AG04450 (cell line): ENCODE data around the gene LPIN3. TPM values are rescaled to one million over a fixed set of nuclear protein-coding genes. Genes with fewer than 3 reads are reported as not detected.

Experiments
- CTCF ChIA-PET: fragments of 300-600, 350-600 bp; formaldehyde crosslinking; extraction: SDS; loops from one replicate; lab custom pipeline; 2022; ENCODE audit warnings: antibody characterized with exemption, inconsistent platforms; lab: Charles Lee
- POLR2A ChIA-PET: fragments of 350-600 bp; formaldehyde crosslinking; extraction: SDS; loops from one replicate; lab custom pipeline; 2021; ENCODE audit warnings: antibody characterized with exemption, inconsistent platforms; lab: Yijun Ruan, JAX
- DNase-seq: peaks from one replicate; pipeline ENCODE4 v3.0.0-alpha.2; 2011; ENCODE audit warnings: low read depth, low spot score
- H3K27ac ChIP-seq: one replicate; pipeline ENCODE4 v1.5.1; 2012; ENCODE audit warnings: low read depth, low read length, control low read depth
- H3K27me3 ChIP-seq: one replicate; pipeline ENCODE4 v1.6.0; 2012; ENCODE audit warnings: low read length; ENCODE audit not compliant: control insufficient read depth, insufficient read depth
- H3K4me3 ChIP-seq: 2 replicates; pipeline ENCODE4 v1.5.1; 2011; ENCODE audit warnings: mild to moderate bottlenecking, low read depth, low read length, control low read depth
- H3K9me3 ChIP-seq: 2 replicates; pipeline ENCODE4 v1.5.1; 2012; ENCODE audit warnings: low read length; ENCODE audit not compliant: control insufficient read depth, insufficient read depth
- polyA plus RNA-seq: library from polyadenylated mRNA; depleted of rRNA; stranded (reverse); fragments of >200 nt; gene quantifications from 2 replicates; pipeline ENCODE4 v1.2.3, GENCODE V29; 2011
- TF ChIP-seq, protein P1 (sequence below): IDR thresholded peaks from 2 replicates; pipeline ENCODE4 v1.5.1; 2011; ENCODE audit warnings: low read depth, low read length, control low read depth, inconsistent platforms

Gene LPIN3
- polyA plus RNA-seq, 1 experiment: 1.2 TPM

GRCh38 chr20:41387444-41387851, 46.8 kb downstream of the LPIN3 start:
- peaks cover 5% of the 10 kb centered on the region for H3K27me3 ChIP-seq
- ChIA-PET CTCF (interaction anchor here (0.8 to 0.9 kb wide), 2 partner anchors 11 to 24 kb away, joined by 3 read pairs; no protein-coding TSS in a partner anchor), POLR2A (no interaction called here)
- H3K27ac ChIP-seq: no peak overlapping the region
- TF ChIP-seq, protein P1, sequence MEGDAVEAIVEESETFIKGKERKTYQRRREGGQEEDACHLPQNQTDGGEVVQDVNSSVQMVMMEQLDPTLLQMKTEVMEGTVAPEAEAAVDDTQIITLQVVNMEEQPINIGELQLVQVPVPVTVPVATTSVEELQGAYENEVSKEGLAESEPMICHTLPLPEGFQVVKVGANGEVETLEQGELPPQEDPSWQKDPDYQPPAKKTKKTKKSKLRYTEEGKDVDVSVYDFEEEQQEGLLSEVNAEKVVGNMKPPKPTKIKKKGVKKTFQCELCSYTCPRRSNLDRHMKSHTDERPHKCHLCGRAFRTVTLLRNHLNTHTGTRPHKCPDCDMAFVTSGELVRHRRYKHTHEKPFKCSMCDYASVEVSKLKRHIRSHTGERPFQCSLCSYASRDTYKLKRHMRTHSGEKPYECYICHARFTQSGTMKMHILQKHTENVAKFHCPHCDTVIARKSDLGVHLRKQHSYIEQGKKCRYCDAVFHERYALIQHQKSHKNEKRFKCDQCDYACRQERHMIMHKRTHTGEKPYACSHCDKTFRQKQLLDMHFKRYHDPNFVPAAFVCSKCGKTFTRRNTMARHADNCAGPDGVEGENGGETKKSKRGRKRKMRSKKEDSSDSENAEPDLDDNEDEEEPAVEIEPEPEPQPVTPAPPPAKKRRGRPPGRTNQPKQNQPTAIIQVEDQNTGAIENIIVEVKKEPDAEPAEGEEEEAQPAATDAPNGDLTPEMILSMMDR: 0 out of 2 replicates have a peak, but pooled peaks have one; percentile 13
- H3K9me3 ChIP-seq: no peaks in the 10 kb centered on the region; the same call in 1 of the 2 replicates
- DNase-seq: no peak
- no peak overlapping the region for H3K4me3 ChIP-seq

DNA sequence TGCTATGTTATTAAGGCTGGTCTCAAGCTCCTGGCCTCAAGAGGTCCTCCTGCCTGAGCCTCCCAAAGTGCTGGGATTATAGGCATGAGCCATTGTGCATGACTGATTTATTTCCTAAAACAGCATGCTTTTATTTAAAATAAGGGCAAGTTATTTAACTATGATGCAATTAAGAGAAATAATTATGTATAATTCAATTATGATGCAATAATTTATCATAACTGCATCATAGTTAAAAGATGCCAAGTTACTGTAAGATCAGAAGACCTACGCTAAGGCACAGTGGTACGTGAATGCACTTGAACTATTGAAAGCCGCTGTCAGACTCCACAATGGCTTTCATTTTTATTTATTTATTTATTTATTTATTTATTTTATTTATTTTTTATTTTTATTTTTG, 50.3 kb downstream of the LPIN3 start:
- DNase-seq: no peak
- Histone ChIP-seq H3K4me3 (no peak overlapping the region), H3K27ac (no peak overlapping the region), H3K9me3 (no peaks in the 10 kb centered on the region; the same call in 1 of the 2 replicates), H3K27me3 (no peaks in the 10 kb centered on the region)
- CTCF ChIA-PET: interaction anchor here (1.5 kb wide), 1 partner anchor 29 kb away, joined by 3 read pairs; no protein-coding TSS in a partner anchor
- POLR2A ChIA-PET: no interaction called here
- TF ChIP-seq, protein P1: no peak

- Histone ChIP-seq H3K4me3 (no peak overlapping the region), H3K9me3 (no peaks in the 10 kb centered on the region; the same call in 1 of the 2 replicates), H3K27me3 (no peaks in the 10 kb centered on the region), H3K27ac (no peak overlapping the region)
- ChIA-PET CTCF (interaction anchor here (1.5 kb wide), 1 partner anchor 28 kb away, joined by 3 read pairs; no protein-coding TSS in a partner anchor), POLR2A (no interaction called here)
- TF ChIP-seq, protein P1: no peak
- DNase-seq: no peak
These were observed 51.0 kb downstream of the LPIN3 start for GRCh38 chr20:41391587-41392001.

- CTCF ChIA-PET: interaction anchor here (1.5 kb wide), 1 partner anchor 28 kb away, joined by 3 read pairs; no protein-coding TSS in a partner anchor
- H3K27ac ChIP-seq: no peak overlapping the region
- no peaks in the 10 kb centered on the region for H3K27me3 ChIP-seq
- POLR2A ChIA-PET: no interaction called here
- no peaks in the 10 kb centered on the region; the same call in 1 of the 2 replicates for H3K9me3 ChIP-seq
- no peak overlapping the region for H3K4me3 ChIP-seq
- TF ChIP-seq, protein P1: no peak
- no peak for DNase-seq
These were observed 51.7 kb downstream of the LPIN3 start for GRCh38 chr20:41392295-41392694.

- Histone ChIP-seq H3K27ac (no peak overlapping the region), H3K4me3 (no peak overlapping the region), H3K9me3 (no peaks in the 10 kb centered on the region; the same call in 1 of the 2 replicates), H3K27me3 (no peaks in the 10 kb centered on the region)
- no peak for DNase-seq
- CTCF ChIA-PET: no interaction called here
- TF ChIP-seq, protein P1: no peak
- POLR2A ChIA-PET: no interaction called here
These were observed 52.5 kb downstream of the LPIN3 start for GRCh38 chr20:41392871-41393704.
